Stimulated activated CD8-positive, alpha-beta memory T cell treated with anti-CD3 and anti-CD28 coated beads, Interleukin-4, amount 100 ng/mL, for 48 hours (primary cell): Measurements from ENCODE around the gene TUT4.

Experiments used
- DNase-seq: peaks from one replicate; pipeline ENCODE4 v3.0.0-alpha.2; 2020

Gene TUT4

GRCh38 chr1:52569449-52570210, 16.7 kb upstream of the TUT4 start:
- no peak for DNase-seq

GRCh38 chr1:52567943-52568342, 15.1 kb upstream of the TUT4 start:
- no peak for DNase-seq

GRCh38 chr1:52562766-52563165, 9.9 kb upstream of the TUT4 start:
- DNase-seq = no peak

- no peak for DNase-seq
Measured at GRCh38 chr1:52559875-52560274, 7.0 kb upstream of the TUT4 start.

GRCh38 chr1:52558941-52559340, 6.0 kb upstream of the TUT4 start:
- no peak for DNase-seq

GRCh38 chr1:52556641-52557360, 3.9 kb upstream of the TUT4 start:
- no peak for DNase-seq

- no peak for DNase-seq
Measured at GRCh38 chr1:52554756-52555155, 1.9 kb upstream of the TUT4 start.

GRCh38 chr1:52554267-52554640, 1.4 kb upstream of the TUT4 start:
- DNase-seq = no peak

- DNase-seq = peak; percentile 93
Measured at GRCh38 chr1:52553362-52554266, 722 bp upstream of the TUT4 start.

GRCh38 chr1:52552236-52552504, 722 bp downstream of the TUT4 start:
- DNase-seq = peak; percentile 79

GRCh38 chr1:52551507-52552235, 1.2 kb downstream of the TUT4 start:
- DNase-seq = peak; percentile 52

- no peak for DNase-seq
Measured at GRCh38 chr1:52550447-52550846, 2.4 kb downstream of the TUT4 start.

GRCh38 chr1:52549267-52549666, 3.6 kb downstream of the TUT4 start:
- no peak for DNase-seq

GRCh38 chr1:52546852-52547251, 6.0 kb downstream of the TUT4 start:
- DNase-seq = no peak

GRCh38 chr1:52544665-52545525, 8.0 kb downstream of the TUT4 start:
- DNase-seq = no peak

GRCh38 chr1:52542085-52542688, 10.7 kb downstream of the TUT4 start:
- no peak for DNase-seq

- no peak for DNase-seq
Measured at GRCh38 chr1:52534928-52535764, 17.7 kb downstream of the TUT4 start.

GRCh38 chr1:52533713-52534112, 19.2 kb downstream of the TUT4 start:
- no peak for DNase-seq

- no peak for DNase-seq
Measured at GRCh38 chr1:52532731-52533327, 20.1 kb downstream of the TUT4 start.

GRCh38 chr1:52532247-52532646, 20.6 kb downstream of the TUT4 start:
- DNase-seq = no peak
